GM18868 (cell line): ENCODE results near the gene NRSN1.
"Not testable (repeated sequence)": the region's sequence is repeated elsewhere in the genome, so short reads cannot be mapped to it uniquely, and the experiment has no call there.

Experiments used
- ATAC-seq: cut with Tn5 transposase; IDR thresholded peaks from one replicate; pipeline ENCODE4 v1.9.1; 2021; ENCODE audit warnings: mild to moderate bottlenecking, moderate library complexity; ENCODE audit not compliant: unreplicated experiment

Gene NRSN1

DNA sequence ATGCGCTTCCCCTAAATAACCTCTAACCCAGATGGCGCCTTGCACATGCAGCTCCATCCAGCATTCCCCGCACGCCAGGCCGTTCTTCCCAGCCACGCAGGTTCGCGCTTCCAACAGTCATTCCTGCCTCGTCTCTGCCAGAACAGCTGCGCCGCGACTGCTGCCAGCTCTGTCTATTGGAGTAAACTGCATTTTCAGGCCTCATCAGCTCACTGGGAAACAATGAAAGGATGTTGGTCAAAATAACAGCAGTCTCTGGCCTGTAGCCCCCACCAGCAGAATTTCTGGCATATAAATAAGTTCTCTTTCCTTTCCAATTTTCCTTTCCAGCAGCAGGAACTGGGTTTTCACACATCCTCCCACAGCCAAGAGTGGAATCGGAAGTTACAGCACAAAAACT, 14.6 kb downstream of the NRSN1 start:
- no peak for ATAC-seq

DNA sequence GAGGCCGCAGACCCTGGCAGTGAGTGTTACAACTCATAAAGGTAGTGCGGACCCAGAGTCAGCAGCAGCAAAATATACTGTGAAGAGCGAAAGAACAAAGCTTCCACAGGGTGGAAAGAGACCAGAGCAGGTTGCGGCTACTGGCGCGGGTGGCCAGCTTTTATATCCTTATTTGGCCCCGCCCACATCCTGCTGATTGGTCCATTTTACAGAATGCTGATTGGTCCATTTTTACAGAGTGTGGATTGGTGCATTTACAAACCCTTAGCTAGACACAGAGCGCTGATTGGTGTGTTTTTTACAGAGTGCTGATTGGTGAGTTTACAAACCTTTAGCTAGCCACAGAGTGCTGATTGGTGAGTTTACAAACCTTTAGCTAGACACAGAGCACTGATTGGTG, 16.7 kb downstream of the NRSN1 start:
- not testable (repeated sequence) for ATAC-seq

DNA sequence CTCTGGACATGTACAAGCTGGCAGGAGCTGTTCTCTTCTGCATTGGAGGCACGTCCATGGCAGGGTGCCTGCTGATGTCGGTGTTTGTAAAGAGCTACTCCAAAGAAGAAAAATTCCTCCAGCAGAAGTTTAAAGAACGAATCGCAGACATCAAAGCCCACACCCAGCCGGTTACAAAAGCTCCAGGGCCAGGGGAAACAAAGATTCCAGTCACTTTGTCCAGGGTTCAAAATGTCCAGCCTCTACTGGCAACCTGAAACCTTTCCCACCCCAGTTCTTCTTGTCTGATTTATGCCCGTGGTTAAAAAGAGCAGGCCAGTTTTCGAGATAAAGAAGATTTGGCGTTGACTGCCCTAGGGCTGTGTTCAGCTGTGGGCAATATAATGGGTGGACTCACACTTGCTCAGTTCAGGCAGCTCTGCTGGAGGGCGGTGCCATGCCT, 19.7 kb downstream of the NRSN1 start:
- ATAC-seq = no peak

DNA sequence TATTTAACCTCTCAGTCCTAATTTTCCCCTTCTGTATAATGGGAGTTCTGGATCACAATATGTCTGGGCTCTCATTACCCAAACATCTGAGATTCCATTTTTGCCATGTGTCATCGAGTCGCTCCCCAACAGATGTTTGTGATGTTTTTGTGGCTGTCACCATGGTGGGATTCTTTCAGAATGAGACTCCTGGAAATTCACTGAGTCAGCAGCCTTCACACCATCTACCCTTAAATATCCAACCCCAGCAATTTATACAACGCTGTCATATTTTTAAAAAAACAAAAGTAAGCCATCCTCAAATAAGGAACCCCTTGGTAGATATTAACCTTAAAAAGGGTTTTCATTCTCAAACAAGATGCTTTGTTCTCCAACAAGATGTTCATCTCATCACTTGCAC, 20.9 kb downstream of the NRSN1 start:
- ATAC-seq = no peak

DNA sequence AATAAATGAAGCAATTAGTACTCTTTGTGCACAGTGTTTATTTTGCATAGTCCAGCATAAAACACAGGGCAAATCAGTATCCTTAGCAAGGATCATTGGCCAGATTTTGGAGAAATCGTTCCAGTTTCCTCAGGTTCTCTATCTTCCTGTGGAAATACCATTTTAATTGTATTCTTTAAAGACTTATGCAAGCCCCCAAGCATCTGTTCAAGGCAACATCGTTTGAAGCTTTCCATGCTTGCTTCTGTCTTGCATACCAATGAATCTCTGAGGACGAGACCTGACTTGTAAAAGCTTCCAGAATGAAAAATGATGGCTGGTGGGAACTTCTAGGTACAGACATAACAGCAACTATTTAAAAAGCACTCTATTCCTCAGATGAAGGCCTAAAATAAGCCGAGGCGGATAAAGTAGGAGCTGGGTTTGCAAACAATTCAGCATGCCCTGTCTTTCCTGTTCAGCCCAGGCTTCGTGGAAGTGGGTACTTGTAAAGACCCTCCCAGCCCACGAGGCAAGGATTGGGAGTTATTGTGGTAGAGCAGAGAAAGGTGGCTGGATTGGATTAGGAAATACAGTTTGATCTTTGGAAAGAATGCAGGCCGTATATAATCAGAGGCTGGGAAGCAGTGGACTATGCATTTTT, 21.6 kb downstream of the NRSN1 start:
- ATAC-seq = no peak

DNA sequence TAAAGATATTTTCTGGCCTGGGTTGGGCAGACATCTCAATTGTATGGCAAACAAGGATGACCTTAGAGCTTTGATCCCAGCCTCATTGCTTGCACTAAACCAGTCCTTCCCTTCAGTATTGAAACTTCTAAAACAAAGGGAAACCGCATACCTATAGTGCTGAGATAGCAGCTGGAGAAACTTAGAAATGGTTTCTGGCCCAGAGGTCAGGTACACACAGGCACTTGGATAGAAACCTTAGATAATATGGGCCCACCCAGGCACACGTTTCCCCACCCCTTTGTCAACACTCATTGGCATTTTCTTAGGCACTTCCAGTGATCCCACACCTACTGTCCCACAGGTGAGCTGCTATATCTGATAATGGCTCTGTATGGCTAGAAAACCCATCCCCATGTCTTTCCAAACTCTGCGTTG, 22.1 kb downstream of the NRSN1 start:
- ATAC-seq = no peak

DNA sequence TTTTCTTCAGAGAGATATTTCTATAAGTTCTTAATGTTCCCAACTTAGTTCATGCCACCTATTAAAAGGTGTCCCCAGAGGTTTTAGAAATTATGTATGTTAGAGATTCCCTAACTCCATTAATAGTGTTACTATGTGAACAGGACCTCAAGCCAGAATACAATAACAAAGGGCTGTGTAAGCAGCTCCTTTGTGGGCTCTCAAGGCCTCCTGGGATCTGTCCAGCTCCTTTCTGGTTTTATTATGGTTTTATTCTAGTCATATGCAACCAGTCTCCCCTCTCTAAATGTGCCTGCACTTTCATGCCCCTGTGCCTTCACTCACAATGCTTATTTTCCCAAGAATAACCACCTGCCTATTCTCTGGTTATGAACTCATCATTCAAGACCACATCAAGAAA, 22.7 kb downstream of the NRSN1 start:
- ATAC-seq = no peak

DNA sequence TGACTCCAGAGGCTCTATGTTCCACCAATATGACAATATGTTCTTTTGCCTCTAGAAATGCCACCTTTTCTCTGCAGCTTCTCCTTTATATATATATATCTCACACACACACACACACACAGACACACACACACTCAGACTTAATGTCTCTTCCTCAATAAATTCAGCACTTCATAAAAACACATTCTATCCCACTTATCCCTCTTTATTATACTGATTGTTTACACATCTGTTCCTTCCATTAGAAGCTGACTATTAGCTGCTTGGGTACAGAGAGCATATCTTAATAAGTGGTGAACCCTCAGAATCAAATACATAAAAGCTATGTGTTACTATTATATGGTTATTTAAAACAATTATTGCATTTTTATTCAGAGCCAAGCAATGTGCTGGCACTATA, 23.3 kb downstream of the NRSN1 start:
- no peak for ATAC-seq

DNA sequence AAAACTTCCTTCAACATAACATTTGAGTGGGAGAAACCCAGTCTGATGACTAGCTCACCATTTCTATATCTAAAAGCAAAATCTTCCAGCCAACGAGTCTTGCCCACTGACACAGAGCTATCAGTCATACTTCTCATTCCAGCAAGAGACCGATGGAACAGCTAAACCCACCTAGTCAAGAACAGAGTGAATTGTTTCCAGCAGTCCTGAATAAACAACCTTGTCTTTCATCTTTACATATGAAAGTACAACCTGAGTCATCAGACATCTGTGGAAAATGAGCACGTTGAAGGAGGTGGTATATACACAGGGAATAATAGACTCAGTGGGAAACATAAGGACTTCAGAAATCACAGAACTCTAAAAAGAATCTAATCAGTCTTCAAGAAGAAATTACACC, 23.8 kb downstream of the NRSN1 start:
- no peak for ATAC-seq

DNA sequence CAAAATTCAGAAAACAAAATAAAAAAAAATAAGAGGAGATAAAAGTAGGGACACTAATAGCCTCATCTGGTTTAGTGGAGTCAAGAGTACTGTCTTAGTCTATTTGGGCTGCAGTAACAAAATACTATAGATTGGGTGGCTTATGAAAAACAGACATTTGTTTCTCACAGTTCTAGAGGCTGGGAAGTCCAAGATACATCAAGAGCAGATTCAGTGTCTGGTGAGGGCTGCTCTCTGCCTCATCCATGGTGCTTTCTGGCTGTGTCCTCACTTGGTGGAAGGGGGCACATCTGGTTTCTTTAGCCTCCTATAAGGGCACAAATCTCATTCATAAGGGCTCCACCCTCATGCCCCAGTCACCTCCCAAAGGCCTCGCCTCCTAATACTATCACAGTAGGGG, 26.0 kb downstream of the NRSN1 start:
- no peak for ATAC-seq

DNA sequence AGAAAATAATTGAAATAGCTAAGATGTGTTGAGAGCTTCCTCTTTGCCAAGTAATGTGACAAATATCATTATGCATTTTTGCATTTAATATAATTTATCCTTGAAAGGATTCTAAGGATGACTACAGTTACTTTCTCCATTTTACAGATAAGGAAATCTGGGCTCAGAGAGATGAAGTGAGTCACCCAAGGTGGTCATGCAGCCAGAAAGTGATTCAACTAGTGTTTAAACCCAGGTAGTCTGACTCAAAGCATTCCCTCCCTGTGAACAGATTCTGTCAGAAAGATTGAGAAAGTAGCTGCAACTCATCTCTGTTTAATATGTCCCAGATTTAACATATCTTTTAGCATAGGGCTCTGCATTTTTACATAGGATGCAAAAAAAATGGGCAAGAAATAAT, 28.1 kb downstream of the NRSN1 start:
- ATAC-seq = no peak

DNA sequence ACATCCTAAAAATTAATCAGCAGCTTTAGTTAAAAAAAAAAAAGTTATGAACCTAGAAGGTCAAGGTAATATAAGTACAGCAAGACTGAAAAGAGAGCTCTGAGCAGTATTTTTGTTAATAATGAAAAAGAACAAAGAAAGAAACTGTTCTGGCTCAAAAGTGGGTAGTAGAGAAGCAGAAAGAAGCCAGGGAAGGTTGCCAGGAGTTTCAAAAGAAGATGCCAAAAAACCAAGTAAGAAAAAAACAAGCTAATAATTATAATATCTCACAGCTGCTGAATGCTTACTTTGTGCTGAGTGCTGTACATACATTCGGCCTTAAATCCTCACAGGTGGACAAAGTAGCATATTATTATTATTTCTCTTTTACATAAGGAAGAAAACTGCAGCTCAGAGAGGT, 31.9 kb downstream of the NRSN1 start:
- no peak for ATAC-seq

DNA sequence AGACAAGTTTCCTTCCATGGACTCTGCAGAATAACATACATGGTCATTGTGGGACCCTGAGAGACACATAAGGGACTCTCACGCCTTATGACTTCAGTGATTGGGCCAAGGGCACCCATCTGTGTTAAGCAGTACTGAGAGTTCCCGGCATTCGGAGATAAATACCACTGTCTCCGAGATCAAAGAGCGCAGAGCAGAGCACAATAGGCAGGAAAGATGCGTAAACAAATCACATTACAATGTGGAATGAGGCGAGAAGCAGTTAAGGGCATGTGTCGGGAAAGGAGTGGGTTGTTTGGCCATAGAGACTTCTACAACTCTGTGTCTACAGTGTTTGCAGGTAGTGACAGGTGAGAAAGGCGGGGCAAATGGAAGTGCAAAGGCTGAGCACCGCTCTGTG, 57.6 kb downstream of the NRSN1 start:
- no peak for ATAC-seq

DNA sequence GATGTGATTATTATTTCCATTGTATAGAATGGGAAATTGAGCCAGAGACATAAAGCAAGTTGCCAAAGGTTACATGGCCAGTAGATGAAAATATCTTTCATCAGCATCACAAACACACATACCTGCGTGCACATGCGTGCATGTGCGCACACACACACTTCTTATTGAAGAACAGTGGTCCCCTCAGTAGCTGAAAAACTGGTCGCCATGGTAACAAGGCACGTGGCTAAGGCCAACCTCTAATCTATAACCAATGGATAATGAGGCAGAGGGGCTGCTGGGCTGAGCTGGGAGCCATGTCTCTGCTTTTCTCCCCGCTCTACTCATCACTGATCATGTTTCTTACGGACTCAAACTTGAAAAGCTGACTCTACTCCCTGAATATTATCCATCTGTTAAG, 60.3 kb downstream of the NRSN1 start:
- no peak for ATAC-seq

DNA sequence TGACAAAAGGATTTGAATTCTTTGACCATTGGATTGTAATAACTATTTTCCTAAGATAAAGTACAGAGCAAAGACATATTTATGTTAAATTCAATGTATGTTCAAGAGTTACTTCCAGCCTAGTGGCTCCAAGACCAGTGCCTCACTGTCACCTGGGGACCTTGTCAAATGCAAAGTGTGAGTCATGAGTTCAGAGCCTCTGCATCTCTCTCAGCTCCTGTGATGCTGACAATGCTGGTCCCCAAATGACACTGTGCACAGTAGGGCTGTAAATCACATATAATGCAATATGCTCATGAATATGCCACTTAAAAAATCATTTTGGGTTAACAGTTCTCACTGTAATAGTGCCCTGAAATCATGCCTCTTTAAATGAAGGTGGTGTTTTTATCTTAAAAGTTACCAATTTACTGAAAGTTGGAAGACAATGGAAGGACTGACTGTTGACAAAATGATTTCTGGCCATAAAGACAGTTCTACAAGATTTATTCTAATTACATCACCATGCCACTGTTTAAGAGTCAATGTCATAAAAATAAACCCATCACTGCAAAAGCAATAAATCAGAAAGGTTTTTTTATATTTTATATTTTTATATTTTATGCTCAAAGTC, 62.1 kb downstream of the NRSN1 start:
- no peak for ATAC-seq

DNA sequence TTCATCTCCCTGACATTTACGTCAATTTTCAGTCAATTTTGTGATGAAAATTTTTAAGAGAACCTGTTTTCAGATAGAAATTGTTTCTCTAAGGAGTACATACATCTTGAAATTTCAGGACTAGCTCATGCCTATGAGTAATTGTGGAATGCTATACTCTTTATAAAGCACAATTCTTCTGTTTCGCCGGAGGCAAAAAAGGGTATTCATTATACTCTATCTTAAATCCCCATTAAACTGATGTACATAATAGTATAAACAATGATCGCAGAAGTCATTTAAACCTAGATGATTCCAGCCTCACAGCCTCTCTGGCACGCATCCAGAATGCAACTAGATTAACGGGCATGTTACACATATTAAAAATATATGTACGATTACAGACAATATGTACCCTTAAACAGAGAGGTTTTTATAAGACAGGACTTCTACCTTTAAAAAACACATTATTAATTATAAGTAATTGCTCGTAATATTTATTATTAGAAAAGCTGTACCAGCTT, 62.6 kb downstream of the NRSN1 start:
- ATAC-seq = no peak

DNA sequence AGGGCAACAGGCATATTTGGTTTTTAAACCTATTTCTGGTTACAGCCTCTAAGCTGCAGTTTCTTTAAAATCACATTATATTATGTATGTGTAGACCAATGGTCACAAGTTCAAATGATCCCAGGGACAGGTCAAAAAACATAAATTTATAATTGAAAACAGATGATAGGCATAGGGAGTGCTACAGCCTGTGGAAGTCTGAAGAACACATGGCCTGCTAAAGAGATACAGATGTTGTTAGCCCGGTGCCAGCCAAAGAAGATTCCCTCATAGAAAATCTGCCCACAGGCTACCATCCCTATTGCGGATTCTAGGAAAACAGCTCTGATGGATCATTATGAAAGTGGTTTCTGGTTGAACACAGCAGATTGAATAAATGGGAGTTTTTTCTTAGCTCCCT, 65.3 kb downstream of the NRSN1 start:
- no peak for ATAC-seq

DNA sequence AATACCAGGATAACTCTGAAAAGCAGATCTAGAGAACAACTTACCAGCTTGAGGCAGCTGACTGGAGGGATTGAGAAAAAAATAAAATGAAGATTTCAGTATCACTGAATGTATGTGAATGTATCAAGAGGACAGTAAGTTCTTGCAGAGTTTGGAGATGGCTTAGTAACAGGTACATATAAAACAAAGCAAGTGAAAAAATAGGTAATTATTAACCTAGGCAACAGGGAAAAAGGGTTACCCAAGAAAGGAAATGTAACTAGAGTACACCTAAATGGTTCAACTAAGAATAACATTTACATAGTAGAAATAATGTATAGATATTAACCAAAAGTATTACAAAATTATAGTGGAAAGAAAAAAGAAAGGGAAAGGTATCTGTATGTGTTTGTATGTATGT, 67.3 kb downstream of the NRSN1 start:
- ATAC-seq = no peak

DNA sequence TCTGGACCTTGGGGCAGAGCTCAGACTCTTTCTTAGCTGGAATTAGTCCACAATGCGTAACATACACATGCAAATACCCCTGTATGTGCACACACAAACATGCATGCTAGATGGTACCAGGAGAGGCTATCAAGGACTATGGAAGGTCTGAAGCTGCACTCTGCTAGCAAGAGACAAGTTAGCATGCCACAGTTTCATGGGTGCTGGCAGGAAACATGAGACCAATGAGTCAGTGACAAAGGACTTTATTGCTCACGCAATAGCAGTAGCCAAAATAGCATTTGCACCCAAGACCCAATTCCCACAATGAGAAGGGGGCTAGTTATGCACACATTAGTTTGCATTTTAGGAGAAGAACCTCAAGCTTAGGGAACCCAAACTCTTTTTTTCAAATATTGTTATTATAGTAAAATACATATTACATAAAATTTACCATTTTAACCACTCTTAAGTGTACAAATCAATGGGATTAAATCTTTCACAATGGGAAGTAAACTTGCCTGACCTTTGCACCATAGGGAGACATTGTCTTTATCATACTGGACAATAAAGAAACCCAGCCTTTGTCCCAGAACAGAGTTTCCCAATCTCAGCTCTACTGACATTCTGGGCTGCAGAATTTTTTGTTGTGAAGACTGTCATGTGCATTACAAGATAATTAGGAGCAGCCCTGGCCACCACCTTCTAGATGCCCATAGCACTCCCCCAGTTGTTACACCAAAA, 69.1 kb downstream of the NRSN1 start:
- no peak for ATAC-seq

DNA sequence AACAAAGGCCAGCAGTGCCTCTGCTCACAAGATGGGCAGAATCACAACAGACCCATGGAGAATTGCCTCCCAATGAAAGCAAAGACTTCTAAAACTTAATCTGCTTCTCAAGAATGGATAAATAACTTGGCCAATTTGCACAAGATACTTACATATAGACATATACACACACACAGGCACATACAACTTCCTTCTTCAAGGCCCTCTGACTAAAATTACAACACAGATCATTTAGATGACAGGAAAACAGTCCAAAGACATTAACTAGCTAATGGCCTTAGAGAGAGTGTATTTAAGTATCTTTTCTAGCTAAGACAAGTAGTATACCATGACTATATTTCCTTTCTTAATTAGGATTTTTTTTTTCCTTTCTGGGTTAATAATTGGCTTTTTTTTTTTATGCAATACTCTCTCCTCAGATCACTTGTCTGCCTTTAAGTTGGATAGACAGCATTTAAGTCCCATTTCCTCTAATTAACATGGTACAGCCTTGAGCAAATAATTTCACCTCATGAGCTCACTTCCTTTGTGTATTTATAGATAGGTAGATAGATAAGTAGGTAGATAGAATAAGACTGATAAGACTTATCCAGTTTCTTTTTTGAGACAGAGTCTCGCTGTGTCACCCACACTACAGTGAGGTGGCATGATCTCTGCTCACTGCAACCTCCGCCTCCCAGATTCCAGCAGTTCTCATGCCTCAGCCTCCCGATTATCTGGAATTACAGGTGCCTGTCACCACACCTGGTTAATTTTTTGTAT, 70.0 kb downstream of the NRSN1 start:
- no peak for ATAC-seq
